ENCODE data around the gene MED26. TPM values are rescaled to one million over a fixed set of nuclear protein-coding genes. Genes with fewer than 3 reads are reported as not detected.
A peak's percentile ranks its signal among the peaks of the same experiment; 100 is the strongest.

The MED26 gene
- total RNA-seq, 1 donor from 2014 or later, result 13.3 TPM

DNA sequence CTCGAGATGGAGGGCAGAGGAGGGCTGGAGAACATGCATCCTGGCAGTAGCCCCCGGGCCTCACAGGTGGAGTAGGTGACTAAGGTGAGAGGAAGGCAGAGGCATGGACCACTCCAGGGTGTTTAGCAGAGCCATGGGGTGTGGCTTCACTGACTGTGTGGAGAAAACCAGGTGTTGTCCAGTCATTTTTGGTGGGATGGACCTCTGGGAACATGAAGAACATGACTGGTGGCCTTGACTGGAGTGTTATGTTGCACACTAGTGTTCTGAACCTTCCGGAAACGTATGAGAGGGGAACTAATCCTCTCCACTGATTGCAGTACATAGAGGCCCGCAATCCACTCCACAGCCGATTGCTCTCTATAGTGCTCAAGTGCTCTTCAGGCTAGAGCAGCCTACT lies 16.9 kb downstream of the MED26 start:
- no peaks in the 10 kb centered on the region for H3K27me3 Mint-ChIP-seq (ENCODE audit: low read depth)
- no peak for DNase-seq (ENCODE audit: low spot score in 2 of 2, unreplicated experiment in 2 of 2)
- H3K36me3 Mint-ChIP-seq, result no peaks in the 10 kb centered on the region
- no peak overlapping the region for H3K4me3 Mint-ChIP-seq
- TF ChIP-seq CTCF (IDR thresholded peaks at IDR 0.05; ENCODE audit: unreplicated experiment), result no peak
- H3K9me3 Mint-ChIP-seq, result no peaks in the 10 kb centered on the region
- H3K4me1 Mint-ChIP-seq, result peaks cover 11% of the 10 kb centered on the region
- H3K27ac Mint-ChIP-seq, result no peak overlapping the region

GRCh38 chr19:16609511-16610200 lies 18.3 kb downstream of the MED26 start:
- Mint-ChIP-seq H3K27ac (no peak overlapping the region), H3K4me3 (no peak overlapping the region), H3K36me3 (no peaks in the 10 kb centered on the region), H3K27me3 (ENCODE audit: low read depth) (no peaks in the 10 kb centered on the region), H3K9me3 (no peaks in the 10 kb centered on the region), H3K4me1 (peaks cover 15% of the 10 kb centered on the region)
- no peak for DNase-seq (ENCODE audit: low spot score in 2 of 2, unreplicated experiment in 2 of 2)
- no peak for TF ChIP-seq CTCF (IDR thresholded peaks at IDR 0.05; ENCODE audit: unreplicated experiment)

DNA sequence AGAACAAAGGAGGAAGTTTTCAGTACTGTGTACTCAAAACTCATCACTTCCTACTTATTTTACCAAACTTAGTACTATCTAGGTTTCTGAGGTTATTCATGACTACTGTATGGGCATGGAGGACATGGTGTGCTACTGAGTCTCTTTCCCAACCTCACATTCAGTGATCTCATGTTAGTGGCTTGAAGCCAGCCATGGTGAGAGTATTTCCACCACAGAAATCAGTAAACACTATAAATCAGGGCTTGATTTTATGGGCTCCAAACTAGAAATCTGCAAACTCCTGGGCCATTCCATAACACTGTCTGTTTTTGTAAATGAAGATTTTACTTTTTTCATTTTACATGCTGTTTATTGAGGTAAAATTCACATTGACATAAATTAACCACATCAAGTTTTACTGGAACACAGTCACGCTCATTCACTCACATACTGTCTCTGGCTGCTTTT lies 19.7 kb downstream of the MED26 start:
- DNase-seq (ENCODE audit: low spot score in 2 of 2, unreplicated experiment in 2 of 2), result no peak

GRCh38 chr19:16607819-16608218 lies 20.2 kb downstream of the MED26 start:
- H3K27me3 Mint-ChIP-seq (ENCODE audit: low read depth), result no peaks in the 10 kb centered on the region
- DNase-seq (ENCODE audit: low spot score in 2 of 2, unreplicated experiment in 2 of 2), result no peak
- peak overlapping the region; percentile 75 for H3K27ac Mint-ChIP-seq
- no peaks in the 10 kb centered on the region for H3K36me3 Mint-ChIP-seq
- no peaks in the 10 kb centered on the region for H3K9me3 Mint-ChIP-seq
- no peak for TF ChIP-seq CTCF (IDR thresholded peaks at IDR 0.05; ENCODE audit: unreplicated experiment)
- H3K4me3 Mint-ChIP-seq, result no peak overlapping the region
- peaks cover 14% of the 10 kb centered on the region for H3K4me1 Mint-ChIP-seq

More for the DNA sequence above, 19.7 kb downstream of the MED26 start:
- H3K36me3 Mint-ChIP-seq, result no peaks in the 10 kb centered on the region
- H3K27ac Mint-ChIP-seq, result peak overlapping the region; percentile 75
- no peaks in the 10 kb centered on the region for H3K9me3 Mint-ChIP-seq
- peaks cover 14% of the 10 kb centered on the region for H3K4me1 Mint-ChIP-seq
- no peaks in the 10 kb centered on the region for H3K27me3 Mint-ChIP-seq (ENCODE audit: low read depth)
- H3K4me3 Mint-ChIP-seq, result no peak overlapping the region
- TF ChIP-seq CTCF (IDR thresholded peaks at IDR 0.05; ENCODE audit: unreplicated experiment), result no peak

DNA sequence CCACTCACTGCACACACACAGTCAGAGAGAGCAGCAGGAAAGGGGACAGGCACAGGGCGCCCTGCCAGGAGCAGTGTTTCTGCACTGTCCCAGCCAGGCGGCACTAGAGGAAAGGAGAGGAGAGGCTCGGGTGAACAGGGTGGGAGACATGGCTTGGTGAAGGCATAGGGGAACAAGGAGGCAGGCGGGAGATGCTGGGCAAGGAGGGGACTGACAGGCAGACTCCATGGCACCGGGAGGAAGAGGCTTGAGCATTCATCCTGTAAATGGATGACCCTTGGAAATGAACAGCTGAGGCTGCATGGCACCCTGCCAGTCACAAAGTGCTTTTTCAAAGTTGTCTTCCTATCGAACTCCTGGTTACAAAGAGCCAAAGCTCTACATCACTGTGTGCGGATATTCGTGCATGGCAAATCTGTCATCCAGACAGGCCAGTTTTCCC lies 22.4 kb downstream of the MED26 start:
- no peaks in the 10 kb centered on the region for H3K9me3 Mint-ChIP-seq
- H3K27me3 Mint-ChIP-seq (ENCODE audit: low read depth), result no peaks in the 10 kb centered on the region
- DNase-seq (ENCODE audit: low spot score in 2 of 2, unreplicated experiment in 2 of 2), result no peak
- no peaks in the 10 kb centered on the region for H3K36me3 Mint-ChIP-seq
- no peak for TF ChIP-seq CTCF (IDR thresholded peaks at IDR 0.05; ENCODE audit: unreplicated experiment)
- peak overlapping the region; percentile 55 for H3K27ac Mint-ChIP-seq
- peaks cover 14% of the 10 kb centered on the region for H3K4me1 Mint-ChIP-seq
- H3K4me3 Mint-ChIP-seq, result no peak overlapping the region

Data from mesothelial cell of epicardium (in vitro differentiated cells).